ENCODE results near the gene TBC1D22A.

Gene TBC1D22A

GRCh38 chr22:47053013-47053725 is 290.7 kb downstream of the TBC1D22A start:
- ChIA-PET POLR2A (no interaction called here), CTCF (no interaction called here)
- DNase-seq (ENCODE audit: extremely low spot score): no peak
- TF ChIP-seq CTCF (IDR thresholded peaks at IDR 0.05; ENCODE audit: control extremely low read depth, extremely low read depth, low read depth, missing control alignments): no peak

GRCh38 chr22:47053726-47054141 is 291.3 kb downstream of the TBC1D22A start:
- no peak for TF ChIP-seq CTCF (IDR thresholded peaks at IDR 0.05; ENCODE audit: control extremely low read depth, extremely low read depth, low read depth, missing control alignments)
- POLR2A ChIA-PET: no interaction called here
- DNase-seq (ENCODE audit: extremely low spot score): no peak
- CTCF ChIA-PET: no interaction called here

GRCh38 chr22:47054231-47055072 is 292.0 kb downstream of the TBC1D22A start:
- no peak for TF ChIP-seq CTCF (IDR thresholded peaks at IDR 0.05; ENCODE audit: control extremely low read depth, extremely low read depth, low read depth, missing control alignments)
- DNase-seq (ENCODE audit: extremely low spot score): no peak
- CTCF ChIA-PET: no interaction called here
- POLR2A ChIA-PET: no interaction called here

GRCh38 chr22:47055073-47055355 is 292.6 kb downstream of the TBC1D22A start:
- POLR2A ChIA-PET: no interaction called here
- no peak for DNase-seq (ENCODE audit: extremely low spot score)
- no peak for TF ChIP-seq CTCF (IDR thresholded peaks at IDR 0.05; ENCODE audit: control extremely low read depth, extremely low read depth, low read depth, missing control alignments)
- CTCF ChIA-PET: no interaction called here

GRCh38 chr22:47055461-47055860 is 293.0 kb downstream of the TBC1D22A start:
- no peak for TF ChIP-seq CTCF (IDR thresholded peaks at IDR 0.05; ENCODE audit: control extremely low read depth, extremely low read depth, low read depth, missing control alignments)
- POLR2A ChIA-PET: no interaction called here
- DNase-seq (ENCODE audit: extremely low spot score): no peak
- CTCF ChIA-PET: no interaction called here

- DNase-seq (ENCODE audit: extremely low spot score): no peak
- CTCF ChIA-PET: no interaction called here
- TF ChIP-seq CTCF (IDR thresholded peaks at IDR 0.05; ENCODE audit: control extremely low read depth, extremely low read depth, low read depth, missing control alignments): no peak
- POLR2A ChIA-PET: no interaction called here
These were observed 293.5 kb downstream of the TBC1D22A start for GRCh38 chr22:47055921-47056320.
